Mammary epithelial cell (primary cell): ENCODE measurements around the gene KAZN.

Source experiments
- EZH2 ChIP-seq: IDR thresholded peaks from 2 replicates; pipeline ENCODE4 v1.6.1; 2012; ENCODE audit warnings: low read length, inconsistent platforms, borderline replicate concordance
- TF ChIP-seq, protein P1 (sequence below), 2 donors: IDR thresholded peaks in 1 of 2; conservative IDR thresholded peaks in 1 of 2; 2 replicates each; pipeline ENCODE4 v1.5.1; 2011 to 2012; ENCODE audit warnings: inconsistent platforms in 2 of 2, low read length in 2 of 2, mild to moderate bottlenecking in 2 of 2, control low read depth in 1 of 2, low read depth in 1 of 2; ENCODE audit not compliant: insufficient read depth in 1 of 2; ENCODE audit errors: extremely low read depth in 1 of 2

DNA sequence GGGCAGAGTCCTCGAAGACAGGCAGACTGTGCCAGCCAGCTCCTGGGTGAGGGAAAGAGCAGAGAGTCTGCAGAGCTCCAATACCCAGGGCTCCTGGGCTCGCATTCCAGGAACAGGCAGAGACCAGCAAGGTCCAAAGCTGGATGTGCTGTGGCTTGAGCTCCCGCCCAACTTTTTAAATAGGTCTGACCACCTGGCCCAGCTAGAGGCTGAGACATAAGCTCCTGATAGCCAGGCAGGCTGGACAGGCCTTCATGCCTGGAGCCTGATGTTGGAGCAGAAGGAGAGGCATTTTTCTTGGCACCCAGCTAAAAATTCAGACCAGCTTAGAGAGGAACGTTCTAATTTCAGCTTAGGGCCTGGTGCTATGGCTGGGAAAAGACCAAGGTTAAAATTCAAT lies 376.6 kb downstream of the KAZN start:
- TF ChIP-seq, protein P1, sequence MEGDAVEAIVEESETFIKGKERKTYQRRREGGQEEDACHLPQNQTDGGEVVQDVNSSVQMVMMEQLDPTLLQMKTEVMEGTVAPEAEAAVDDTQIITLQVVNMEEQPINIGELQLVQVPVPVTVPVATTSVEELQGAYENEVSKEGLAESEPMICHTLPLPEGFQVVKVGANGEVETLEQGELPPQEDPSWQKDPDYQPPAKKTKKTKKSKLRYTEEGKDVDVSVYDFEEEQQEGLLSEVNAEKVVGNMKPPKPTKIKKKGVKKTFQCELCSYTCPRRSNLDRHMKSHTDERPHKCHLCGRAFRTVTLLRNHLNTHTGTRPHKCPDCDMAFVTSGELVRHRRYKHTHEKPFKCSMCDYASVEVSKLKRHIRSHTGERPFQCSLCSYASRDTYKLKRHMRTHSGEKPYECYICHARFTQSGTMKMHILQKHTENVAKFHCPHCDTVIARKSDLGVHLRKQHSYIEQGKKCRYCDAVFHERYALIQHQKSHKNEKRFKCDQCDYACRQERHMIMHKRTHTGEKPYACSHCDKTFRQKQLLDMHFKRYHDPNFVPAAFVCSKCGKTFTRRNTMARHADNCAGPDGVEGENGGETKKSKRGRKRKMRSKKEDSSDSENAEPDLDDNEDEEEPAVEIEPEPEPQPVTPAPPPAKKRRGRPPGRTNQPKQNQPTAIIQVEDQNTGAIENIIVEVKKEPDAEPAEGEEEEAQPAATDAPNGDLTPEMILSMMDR (conservative IDR thresholded peaks at IDR 0.05 in 1 of 2, IDR thresholded peaks at IDR 0.05 in 1 of 2; ENCODE audit: extremely low read depth in 1 of 2, insufficient read depth in 1 of 2, low read depth in 1 of 2, low read length in 2 of 2), result no peak
- TF ChIP-seq EZH2, result no peak
